ENCODE results near the gene NYNRIN.

NYNRIN gene

GRCh38 chr14:24366721-24367513 lies 31.9 kb upstream of the NYNRIN start:
- TF ChIP-seq CTCF (IDR thresholded peaks at IDR 0.05; ENCODE audit: low read depth, low read length): no peak
- H3K4me3 ChIP-seq (ENCODE audit: low read depth, low read length): peak overlapping the region; percentile 51

- peak within 1 kb of the TSS; percentile 94 for H3K4me3 ChIP-seq (ENCODE audit: low read depth, low read length)
Measured at GRCh38 chr14:24367514-24368211, 31.1 kb upstream of the NYNRIN start, which contains the start of gene NFATC4. NFATC4 (plus strand) TSS chr14:24368184; CDS start chr14:24368341, 157 bp downstream.

GRCh38 chr14:24368212-24368561 lies 30.6 kb upstream of the NYNRIN start:
- peak overlapping the region; percentile 94 for H3K4me3 ChIP-seq (ENCODE audit: low read depth, low read length)
- no peak for TF ChIP-seq CTCF (IDR thresholded peaks at IDR 0.05; ENCODE audit: low read depth, low read length)

More at GRCh38 chr14:24367514-24368211, 31.1 kb upstream of the NYNRIN start, which contains the start of gene NFATC4:
- TF ChIP-seq CTCF (IDR thresholded peaks at IDR 0.05; ENCODE audit: low read depth, low read length): no peak

- TF ChIP-seq CTCF (IDR thresholded peaks at IDR 0.05; ENCODE audit: low read depth, low read length): no peak
- peak overlapping the region; percentile 94 for H3K4me3 ChIP-seq (ENCODE audit: low read depth, low read length)
Measured at GRCh38 chr14:24368562-24369252, 30.1 kb upstream of the NYNRIN start.

- no peak for TF ChIP-seq CTCF (IDR thresholded peaks at IDR 0.05; ENCODE audit: low read depth, low read length)
- H3K4me3 ChIP-seq (ENCODE audit: low read depth, low read length): peak overlapping the region; percentile 94
Measured at GRCh38 chr14:24369463-24369862, 29.3 kb upstream of the NYNRIN start.

GRCh38 chr14:24369907-24370687 lies 28.7 kb upstream of the NYNRIN start:
- no peak overlapping the region for H3K4me3 ChIP-seq (ENCODE audit: low read depth, low read length)

More at GRCh38 chr14:24369907-24370687, 28.7 kb upstream of the NYNRIN start:
- TF ChIP-seq CTCF (IDR thresholded peaks at IDR 0.05; ENCODE audit: low read depth, low read length): no peak
